Heart right ventricle (tissue), 16 donors: Measurements from ENCODE around the gene CRYBA1. TPM values are rescaled to one million over a fixed set of nuclear protein-coding genes. Genes with fewer than 3 reads are reported as not detected.
"Not testable (repeated sequence)": the region's sequence is repeated elsewhere in the genome, so short reads cannot be mapped to it uniquely, and the experiment has no call there.

Experiments used
- ATAC-seq, 8 donors: fragments of 200-7000 bp; cut with Tn5 transposase; one replicate each; pipeline ENCODE4 v1.9.1; 2020; ENCODE audit warnings: mild to moderate bottlenecking in 8 of 8, moderate library complexity in 8 of 8, moderate number of reproducible peaks in 1 of 8
- DNase-seq, 2 donors: peaks; one replicate each; pipeline ENCODE4 v3.0.0-alpha.2; 2020
- H3K27ac ChIP-seq, 10 donors: fragments of 200-600 bp; sonication (generic) in 2 of 10; one replicate each; pipeline versions ENCODE4 v1.5.0 to v1.8.0; 2020 to 2022; ENCODE audit warnings: mild to moderate bottlenecking in 3 of 10
- H3K27me3 ChIP-seq, 7 donors: fragments of 200-600 bp; one replicate each; pipeline ENCODE4 v1.8.0; 2021 to 2022; ENCODE audit warnings: mild to moderate bottlenecking in 2 of 7
- H3K36me3 ChIP-seq, 9 donors: fragments of 200-600 bp; sonication (generic) in 1 of 9; one replicate each; pipeline versions ENCODE4 v1.5.0 to v1.8.0; 2020 to 2022; ENCODE audit warnings: mild to moderate bottlenecking in 2 of 9
- H3K4me1 ChIP-seq, 9 donors: fragments of 200-600 bp; sonication (generic) in 1 of 9; one replicate each; pipeline versions ENCODE4 v1.5.0 to v1.8.0; 2020 to 2022; ENCODE audit warnings: mild to moderate bottlenecking in 4 of 9
- H3K4me3 ChIP-seq, 10 donors: fragments of 200-600 bp; sonication (generic) in 2 of 10; one replicate each; pipeline versions ENCODE4 v1.5.0 to v1.8.0; 2020 to 2022; ENCODE audit warnings: mild to moderate bottlenecking in 7 of 10, moderate library complexity in 2 of 10
- H3K9me3 ChIP-seq, 11 donors: fragments of 200-600 bp in 10 of 11; sonication (generic) in 2 of 11; one replicate each; pipeline versions ENCODE4 v1.5.0 to v1.8.0; 2013 to 2022; ENCODE audit warnings: mild to moderate bottlenecking in 2 of 11, control low read depth in 1 of 11, moderate library complexity in 1 of 11
- WGBS, 2 donors: extraction: QIAGEN DNeasy Blood & Tissue Kit; methylation state at CpG; one replicate each; pipeline ENCODE4 v1.1.7; 2013; ENCODE audit warnings: inconsistent platforms in 1 of 2; 5-methylcytosine and 5-hydroxymethylcytosine counted together
- intact Hi-C, 10 donors: fragments of 100-400 bp; cut with DNase I; formaldehyde crosslinking; loops; one replicate each; pipeline versions ENCODE4 v1.11.1 to v1.14.2; 2022
- polyA plus RNA-seq, 2 donors: library from polyadenylated mRNA; stranded (reverse); fragments of 200-250 nt; gene quantifications; one replicate each; pipeline ENCODE4 v1.2.3, GENCODE V29; 2013
- total RNA-seq, 10 donors: library from RNA; stranded (reverse); fragmentation: NEBNext Ultra II Directional in 3 of 10; extraction: Animal tissue kit (Norgen Biotek cat#: 25700) in 3 of 10; gene quantifications; one replicate each; pipeline versions ENCODE4 v1.2.1 to v1.2.4, GENCODE V29; 2021 to 2023
- TF ChIP-seq, protein P1 (sequence below), 9 donors: fragments of 200-600 bp; sonication (generic) in 2 of 9; IDR thresholded peaks; one replicate each; pipeline versions ENCODE4 v1.5.0 to v1.8.0; 2021 to 2022; ENCODE audit warnings: antibody characterized with exemption in 9 of 9, mild to moderate bottlenecking in 5 of 9, moderate library complexity in 1 of 9
- donor health status: Arrhythmogenic right ventricular cardiomyopathy.
- donor health status: ischemic (EF 13 %, LVEDD 7.1; RV severe dilation, severe dysfunction).
- donor health status: healthy with polysubstance abuse.
- donor health status: DM: no; HTN: yes; CAD: no.
- donor health status: DM: no; HTN: no; CAD: no.
- donor health status: ischemic (EF 25% LVEDD 6.9; RV normal size, moderate dysfunction).
- donor health status: ischemic (EF 25% LVEDD 5.7; RV mildly dilated, moderate dysfunction).
- donor health status: healthy.
- donor health status: DM: yes; HTN: yes; CAD: no.
- donor health status: Ischemic cardiomyopathy.
- donor health status: ischemic (EF 35%, LVEDD 5.7; RV mildly dilated, moderate dysfunction).
- donor health status: nonischemic (EF 11% LVEDD 7.7; RV severe dilation, severe dysfunction).
- donor health status: DM: yes; HTN: yes; CAD: no.
- donor health status: PGD.
- donor health status: ischemic (EF 29% LVEDD 5.4; RV normal size, mild dysfunction).
- donor health status: nonischemic (EF 23%, LVEDD 6.1; RV moderate dilation, normal function).

The CRYBA1 gene
- total and polyA plus RNA-seq, 12 donors: not detected

DNA sequence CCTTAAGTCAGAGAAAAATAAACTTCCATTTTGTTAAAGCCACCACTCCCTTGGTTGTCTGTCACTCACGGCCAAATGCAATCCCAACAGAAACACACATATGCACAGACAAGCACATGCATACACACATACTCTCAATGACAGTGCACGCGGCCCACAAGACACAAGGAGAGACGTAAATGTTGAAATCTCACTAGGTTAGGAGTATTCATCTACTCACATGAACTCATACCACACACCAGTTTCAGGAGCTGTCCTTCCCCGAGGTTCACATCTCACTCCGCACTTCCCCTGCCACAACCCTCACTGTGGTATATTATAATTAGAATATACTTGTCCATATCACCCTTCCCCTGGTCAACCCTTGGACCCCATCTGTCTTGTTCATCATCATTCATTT, 30.5 kb upstream of the CRYBA1 start:
- intact Hi-C loops: loop anchor here in 9 of 10 donors (5.0 to 10.0 kb wide), 6 partner anchors 34 to 514 kb away; partner anchors contain the start of genes MYO18A (in 2 of the 9) and PHF12 (in 1 of the 9)
- no peaks in the 10 kb centered on the region for H3K9me3 ChIP-seq
- DNase-seq: no peak
- no peak overlapping the region for H3K4me3 ChIP-seq
- ATAC-seq: no peak
- H3K36me3 ChIP-seq: no peaks in the 10 kb centered on the region
- peaks cover 0 to 13% (median 8%) of the 10 kb centered on the region in 9 donors for H3K4me1 ChIP-seq
- H3K27ac ChIP-seq: no peak overlapping the region
- 77 to 84% methylated on average over 6 of the region's 6 CpGs for WGBS, 2 donors
- TF ChIP-seq, protein P1, sequence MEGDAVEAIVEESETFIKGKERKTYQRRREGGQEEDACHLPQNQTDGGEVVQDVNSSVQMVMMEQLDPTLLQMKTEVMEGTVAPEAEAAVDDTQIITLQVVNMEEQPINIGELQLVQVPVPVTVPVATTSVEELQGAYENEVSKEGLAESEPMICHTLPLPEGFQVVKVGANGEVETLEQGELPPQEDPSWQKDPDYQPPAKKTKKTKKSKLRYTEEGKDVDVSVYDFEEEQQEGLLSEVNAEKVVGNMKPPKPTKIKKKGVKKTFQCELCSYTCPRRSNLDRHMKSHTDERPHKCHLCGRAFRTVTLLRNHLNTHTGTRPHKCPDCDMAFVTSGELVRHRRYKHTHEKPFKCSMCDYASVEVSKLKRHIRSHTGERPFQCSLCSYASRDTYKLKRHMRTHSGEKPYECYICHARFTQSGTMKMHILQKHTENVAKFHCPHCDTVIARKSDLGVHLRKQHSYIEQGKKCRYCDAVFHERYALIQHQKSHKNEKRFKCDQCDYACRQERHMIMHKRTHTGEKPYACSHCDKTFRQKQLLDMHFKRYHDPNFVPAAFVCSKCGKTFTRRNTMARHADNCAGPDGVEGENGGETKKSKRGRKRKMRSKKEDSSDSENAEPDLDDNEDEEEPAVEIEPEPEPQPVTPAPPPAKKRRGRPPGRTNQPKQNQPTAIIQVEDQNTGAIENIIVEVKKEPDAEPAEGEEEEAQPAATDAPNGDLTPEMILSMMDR (IDR thresholded peaks at IDR 0.05): no peak
- H3K27me3 ChIP-seq: no peaks in the 10 kb centered on the region

DNA sequence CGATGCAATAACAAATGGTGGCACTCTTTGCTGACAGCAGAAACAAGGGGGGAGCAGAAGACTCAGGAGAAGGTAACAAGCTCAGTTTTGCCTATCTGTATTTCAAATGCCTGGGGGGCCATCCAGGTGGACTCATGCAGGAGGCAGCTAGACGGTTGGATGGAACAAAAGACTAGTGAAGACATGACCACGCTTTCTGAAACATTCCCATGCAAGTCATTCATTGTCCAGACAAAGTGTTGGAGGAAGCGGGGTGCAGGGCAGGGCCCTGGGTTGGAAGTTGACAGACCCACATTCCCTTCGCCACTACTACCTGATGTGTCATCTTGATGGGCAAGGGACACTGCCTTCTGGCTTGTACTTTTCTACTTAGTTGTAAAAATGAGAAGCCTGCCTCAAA, 29.8 kb upstream of the CRYBA1 start:
- TF ChIP-seq, protein P1 (IDR thresholded peaks at IDR 0.05): no peak
- intact Hi-C loops: loop anchor here in 9 of 10 donors (5.0 to 10.0 kb wide), 6 partner anchors 35 to 515 kb away; partner anchors contain the start of genes MYO18A (in 2 of the 9) and PHF12 (in 1 of the 9)

DNA sequence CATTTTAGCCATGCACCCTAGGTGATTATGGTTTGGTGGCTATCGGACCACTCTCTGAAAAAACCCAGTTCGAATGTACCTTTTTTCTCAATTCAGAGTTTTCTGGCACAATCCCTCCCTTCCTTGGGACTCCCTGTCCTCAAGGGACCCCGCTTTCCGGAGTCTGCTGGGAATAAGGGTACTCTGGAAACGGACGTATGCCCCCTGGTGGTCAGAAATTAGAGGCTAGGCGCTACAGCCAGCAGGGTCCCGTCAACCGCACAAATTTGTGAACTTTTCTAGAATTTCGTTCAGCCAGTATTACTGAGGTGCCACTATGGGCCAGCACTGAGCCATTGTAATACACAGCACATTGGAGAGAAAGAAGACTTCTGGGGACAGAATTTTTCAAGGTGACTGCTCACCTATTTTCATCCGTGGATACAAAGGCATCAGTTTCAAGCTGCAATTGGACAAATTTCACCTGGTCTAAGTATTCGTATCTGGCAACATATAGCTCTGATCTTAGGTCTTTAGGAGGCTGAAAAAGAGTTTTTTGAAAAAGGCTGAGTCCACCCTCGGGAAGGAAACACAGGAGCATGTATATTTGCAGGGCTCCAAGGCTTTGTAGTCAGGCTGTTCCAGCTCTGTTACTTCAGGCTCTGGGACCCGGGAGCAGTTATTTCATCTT, 27.1 kb upstream of the CRYBA1 start:
- Histone ChIP-seq H3K9me3 (no peaks in the 10 kb centered on the region), H3K4me1 (peaks cover 0 to 11% (median 8%) of the 10 kb centered on the region in 9 donors), H3K36me3 (no peaks in the 10 kb centered on the region), H3K27ac (no peak overlapping the region), H3K27me3 (no peaks in the 10 kb centered on the region), H3K4me3 (no peak overlapping the region)
- 14% methylated on average over 14 of the region's 14 CpGs for WGBS, 2 donors
- intact Hi-C loops: loop anchor here (1.0 to 10.0 kb wide), 14 partner anchors 37 to 517 kb away; partner anchors contain the start of genes MYO18A (in 3 of the 10) and PHF12 (in 1 of the 10)
- peak; percentile 87 to 96 (median 91) for ATAC-seq
- TF ChIP-seq, protein P1 (IDR thresholded peaks at IDR 0.05): peak; percentile 88 to 97 (median 92)
- DNase-seq: peak; percentile 56 to 83

More for the DNA sequence above, 29.8 kb upstream of the CRYBA1 start:
- no peak overlapping the region for H3K27ac ChIP-seq
- no peak for DNase-seq
- no peaks in the 10 kb centered on the region for H3K9me3 ChIP-seq
- no peak for ATAC-seq
- no peaks in the 10 kb centered on the region for H3K36me3 ChIP-seq
- H3K4me3 ChIP-seq: no peak overlapping the region
- 92% methylated on average over 5 of the region's 5 CpGs for WGBS, 2 donors
- H3K4me1 ChIP-seq: peaks cover 0 to 13% (median 8%) of the 10 kb centered on the region in 9 donors
- no peaks in the 10 kb centered on the region for H3K27me3 ChIP-seq

DNA sequence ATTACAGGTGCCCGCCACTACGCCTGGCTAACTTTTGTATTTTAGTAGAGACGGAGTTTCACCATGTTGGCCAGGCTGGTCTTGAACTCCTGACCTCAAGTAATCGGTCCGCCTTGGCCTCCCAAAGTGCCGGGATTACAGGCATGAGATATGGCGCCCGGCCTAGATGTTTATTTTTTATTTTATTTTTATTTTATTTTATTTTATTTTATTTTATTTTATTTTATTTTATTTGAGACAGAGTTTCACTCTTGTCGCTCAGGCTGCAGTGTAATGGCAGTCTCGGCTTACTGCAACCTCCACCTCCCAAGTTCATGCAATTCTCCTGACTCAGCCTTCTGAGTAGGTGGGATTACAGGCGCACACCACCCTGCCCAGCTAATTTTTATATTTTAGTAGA, 25.3 kb upstream of the CRYBA1 start:
- H3K36me3 ChIP-seq, DNase-seq, H3K27ac ChIP-seq, H3K27me3 ChIP-seq, ATAC-seq, H3K4me1 ChIP-seq, H3K9me3 ChIP-seq, H3K4me3 ChIP-seq: not testable (repeated sequence)
- 97% methylated on average over 11 of the region's 11 CpGs for whole genome bisulfite sequencing, 2 donors
- intact Hi-C loops: loop anchor here in 1 of 10 donors (10.0 kb wide), 1 partner anchor 63 kb away; no protein-coding TSS in a partner anchor

DNA sequence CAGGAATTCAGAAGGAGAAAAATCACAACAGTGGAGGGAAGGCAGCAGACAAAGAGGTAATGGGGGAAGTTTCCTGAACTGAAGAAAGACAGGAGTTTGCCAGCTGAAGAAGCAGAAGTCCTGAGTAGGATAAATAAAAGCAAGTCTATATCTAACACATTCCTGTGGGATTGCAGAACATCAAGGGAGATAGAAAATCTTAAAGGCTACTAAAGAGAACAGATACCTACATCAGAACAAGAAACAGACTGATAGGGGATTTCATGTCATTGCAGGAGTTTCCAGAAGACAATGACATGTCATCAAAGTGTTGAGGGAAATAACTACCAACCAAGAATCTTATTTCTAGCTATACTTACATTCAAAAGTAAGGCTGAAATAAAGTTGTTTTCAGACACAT, 21.3 kb upstream of the CRYBA1 start:
- DNase-seq: no peak
- Histone ChIP-seq H3K4me1 (no peaks in the 10 kb centered on the region), H3K36me3 (no peaks in the 10 kb centered on the region), H3K27ac (no peak overlapping the region), H3K4me3 (no peak overlapping the region), H3K27me3 (no peaks in the 10 kb centered on the region), H3K9me3 (no peaks in the 10 kb centered on the region)
- TF ChIP-seq, protein P1 (IDR thresholded peaks at IDR 0.05): no peak
- no peak for ATAC-seq
- intact Hi-C loops: loop anchor here in 1 of 10 donors (10.0 kb wide), 1 partner anchor 59 kb away; no protein-coding TSS in a partner anchor
